HG03108 (cell line): ENCODE results near the gene ERI3.

Experiments
- ATAC-seq: cut with Tn5 transposase; IDR thresholded peaks from one replicate; pipeline ENCODE4 v1.9.1; 2021; ENCODE audit warnings: moderate library complexity; ENCODE audit not compliant: unreplicated experiment

The ERI3 gene

GRCh38 chr1:44263568-44264450 is 91.2 kb downstream of the ERI3 start:
- ATAC-seq: no peak

GRCh38 chr1:44262816-44263567 is 92.1 kb downstream of the ERI3 start:
- no peak for ATAC-seq

GRCh38 chr1:44262414-44262813 is 92.6 kb downstream of the ERI3 start:
- ATAC-seq: no peak

GRCh38 chr1:44261962-44262361 is 93.1 kb downstream of the ERI3 start:
- ATAC-seq: no peak

- no peak for ATAC-seq
Observed at GRCh38 chr1:44261171-44261817, 93.8 kb downstream of the ERI3 start.

- ATAC-seq: no peak
Observed at GRCh38 chr1:44260792-44261170, 94.3 kb downstream of the ERI3 start.

GRCh38 chr1:44259090-44259489 is 96.0 kb downstream of the ERI3 start:
- ATAC-seq: no peak

GRCh38 chr1:44256762-44257554 is 98.1 kb downstream of the ERI3 start:
- no peak for ATAC-seq

GRCh38 chr1:44254392-44254910 is 100.6 kb downstream of the ERI3 start:
- ATAC-seq: no peak

- no peak for ATAC-seq
Observed at GRCh38 chr1:44251989-44252671, 102.9 kb downstream of the ERI3 start.

GRCh38 chr1:44251486-44251885 is 103.6 kb downstream of the ERI3 start:
- ATAC-seq: no peak

GRCh38 chr1:44250068-44250781 is 104.8 kb downstream of the ERI3 start:
- no peak for ATAC-seq

GRCh38 chr1:44249543-44249942 is 105.5 kb downstream of the ERI3 start:
- no peak for ATAC-seq

- no peak for ATAC-seq
Observed at GRCh38 chr1:44246806-44247205, 108.3 kb downstream of the ERI3 start.

- ATAC-seq: no peak
Observed at GRCh38 chr1:44244986-44245385, 110.1 kb downstream of the ERI3 start.

- no peak for ATAC-seq
Observed at GRCh38 chr1:44243782-44244495, 111.1 kb downstream of the ERI3 start.

- ATAC-seq: no peak
Observed at GRCh38 chr1:44242746-44243145, 112.3 kb downstream of the ERI3 start.

- ATAC-seq: no peak
Observed at GRCh38 chr1:44240802-44241671, 114.0 kb downstream of the ERI3 start.
